Heart left ventricle (tissue), 16 donors: Measurements from ENCODE around the gene LAMC1. TPM values are rescaled to one million over a fixed set of nuclear protein-coding genes. Genes with fewer than 3 reads are reported as not detected.

Experiments used
- ATAC-seq, 4 donors: fragments of 200-7000 bp; cut with Tn5 transposase; one replicate each; pipeline ENCODE4 v1.9.1; 2020 to 2022; ENCODE audit warnings: moderate library complexity in 4 of 4, mild to moderate bottlenecking in 3 of 4, moderate number of reproducible peaks in 1 of 4
- DNase-seq, 5 donors: peaks; one replicate each; pipeline ENCODE4 v3.0.0-alpha.2; 2020
- H3K27ac ChIP-seq, 12 donors: fragments of 200-600 bp; sonication (generic) in 4 of 12; one replicate each; pipeline versions ENCODE4 v1.5.0 to v1.8.0; 2016 to 2022; ENCODE audit warnings: mild to moderate bottlenecking in 2 of 12
- H3K27me3 ChIP-seq, 9 donors: fragments of 200-600 bp; sonication (generic) in 2 of 9; one replicate each; pipeline versions ENCODE4 v1.5.1 to v1.8.0; 2016 to 2022; ENCODE audit warnings: mild to moderate bottlenecking in 3 of 9
- H3K36me3 ChIP-seq, 9 donors: fragments of 200-600 bp; sonication (generic) in 2 of 9; one replicate each; pipeline versions ENCODE4 v1.5.0 to v1.8.0; 2018 to 2022; ENCODE audit warnings: mild to moderate bottlenecking in 2 of 9
- H3K4me1 ChIP-seq, 12 donors: fragments of 200-600 bp; sonication (generic) in 4 of 12; one replicate each; pipeline versions ENCODE4 v1.5.0 to v1.8.0; 2016 to 2022; ENCODE audit warnings: mild to moderate bottlenecking in 3 of 12
- H3K4me3 ChIP-seq, 12 donors: fragments of 200-600 bp; sonication (generic) in 4 of 12; one replicate each; pipeline versions ENCODE4 v1.5.0 to v1.8.0; 2017 to 2022; ENCODE audit warnings: mild to moderate bottlenecking in 9 of 12, moderate library complexity in 4 of 12
- H3K9me3 ChIP-seq, 12 donors: fragments of 200-600 bp; sonication (generic) in 4 of 12; one replicate each; pipeline versions ENCODE4 v1.5.0 to v1.8.0; 2016 to 2022; ENCODE audit warnings: mild to moderate bottlenecking in 1 of 12
- POLR2A ChIP-seq, 2 donors: fragments of 450-650 bp; IDR thresholded peaks; one replicate each; pipeline ENCODE4 v1.6.1; 2017; ENCODE audit warnings: antibody characterized with exemption in 2 of 2, mild to moderate bottlenecking in 2 of 2, moderate library complexity in 2 of 2
- WGBS, 4 donors: extraction: QIAGEN DNeasy Blood & Tissue Kit in 2 of 4; methylation state at CpG; one replicate each; pipeline versions ENCODE4 v1.1.5 to v1.1.7; 2013 to 2018; 5-methylcytosine and 5-hydroxymethylcytosine counted together
- intact Hi-C, 10 donors: fragments of 100-400 bp; cut with DNase I; formaldehyde crosslinking; loops; one replicate each; pipeline versions ENCODE4 v1.11.1 to v1.14.2; 2022
- polyA plus RNA-seq, 2 donors: library from polyadenylated mRNA; stranded (reverse); fragments of 200-250 nt; gene quantifications; one replicate each; pipeline ENCODE4 v1.2.3, GENCODE V29; 2013
- total RNA-seq, 9 donors: library from RNA; depleted of rRNA in 2 of 9; stranded (reverse); fragments of >200 nt in 2 of 9; fragmentation: NEBNext Ultra II Directional in 3 of 9; extraction: Animal tissue kit (Norgen Biotek cat#: 25700) in 3 of 9; gene quantifications; one replicate each; pipeline versions ENCODE4 v1.1.0 to v1.2.4, GENCODE V29; 2016 to 2023
- TF ChIP-seq, protein P1 (sequence below), 12 donors: fragments of 200-600 bp; sonication (generic) in 4 of 12; IDR thresholded peaks; one replicate each; pipeline versions ENCODE4 v1.5.0 to v1.8.0; 2018 to 2022; ENCODE audit warnings: antibody characterized with exemption in 12 of 12, mild to moderate bottlenecking in 5 of 12
- donor health status: ischemic (EF 13 %, LVEDD 7.1; RV severe dilation, severe dysfunction).
- donor health status: healthy with polysubstance abuse.
- donor health status: DM: no; HTN: yes; CAD: no.
- donor health status: DM: no; HTN: no; CAD: no.
- donor health status: ischemic (EF 25% LVEDD 6.9; RV normal size, moderate dysfunction).
- donor health status: ischemic (EF 25% LVEDD 5.7; RV mildly dilated, moderate dysfunction).
- donor health status: healthy.
- donor health status: DM: yes; HTN: yes; CAD: no.
- donor health status: ischemic (EF 35%, LVEDD 5.7; RV mildly dilated, moderate dysfunction).
- donor health status: nonischemic (EF 11% LVEDD 7.7; RV severe dilation, severe dysfunction).
- donor health status: DM: yes; HTN: yes; CAD: no.
- donor health status: PGD.
- donor health status: ischemic (EF 29% LVEDD 5.4; RV normal size, mild dysfunction).
- donor health status: nonischemic (EF 23%, LVEDD 6.1; RV moderate dilation, normal function).

LAMC1 gene
- total and polyA plus RNA-seq, 11 donors = 22.9 to 226 (median 119) TPM

DNA sequence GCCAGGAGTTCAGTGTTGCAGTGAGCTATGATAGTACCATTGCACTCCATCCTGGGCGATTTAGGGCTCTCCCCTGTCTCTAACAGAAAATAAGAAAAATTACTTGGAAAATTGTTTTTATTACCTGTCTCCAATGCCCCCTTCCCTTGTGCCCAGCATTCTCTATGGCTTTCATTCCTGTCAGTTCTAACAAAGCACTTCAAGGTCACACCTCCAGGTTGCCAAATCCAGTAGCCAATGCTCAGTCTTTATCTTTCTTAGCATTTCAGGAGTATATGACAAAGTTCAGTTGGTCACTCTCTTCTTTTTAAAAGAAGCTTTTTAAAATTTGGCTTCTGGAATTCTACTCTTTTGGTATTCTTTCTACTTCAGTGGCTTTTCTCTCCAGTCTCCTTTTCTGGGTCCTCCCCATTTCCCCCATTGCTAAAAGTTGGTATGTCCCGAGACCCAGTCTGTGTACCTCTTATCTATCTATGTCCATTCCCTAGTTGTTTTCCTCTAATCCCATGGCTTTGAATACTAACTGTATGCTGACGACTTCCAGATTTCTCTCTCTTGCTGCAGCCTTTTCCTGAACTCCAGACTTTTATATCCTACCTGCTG is 69.9 kb downstream of the LAMC1 start:
- intact Hi-C loops = no loop called here
- H3K36me3 ChIP-seq = no peaks in the 10 kb centered on the region
- H3K4me3 ChIP-seq = no peak overlapping the region
- no peak for ATAC-seq
- H3K9me3 ChIP-seq = no peaks in the 10 kb centered on the region
- H3K27me3 ChIP-seq = no peaks in the 10 kb centered on the region
- WGBS, 4 donors = 73 to 91% (median 81%) methylated on average over 3 of the region's 3 CpGs
- H3K27ac ChIP-seq = peak overlapping the region in 3 of 12 donors; percentile 14 to 53 (median 16)
- peaks cover 0 to 91% (median 64%) of the 10 kb centered on the region in 12 donors for H3K4me1 ChIP-seq
- DNase-seq = no peak
- TF ChIP-seq, protein P1, sequence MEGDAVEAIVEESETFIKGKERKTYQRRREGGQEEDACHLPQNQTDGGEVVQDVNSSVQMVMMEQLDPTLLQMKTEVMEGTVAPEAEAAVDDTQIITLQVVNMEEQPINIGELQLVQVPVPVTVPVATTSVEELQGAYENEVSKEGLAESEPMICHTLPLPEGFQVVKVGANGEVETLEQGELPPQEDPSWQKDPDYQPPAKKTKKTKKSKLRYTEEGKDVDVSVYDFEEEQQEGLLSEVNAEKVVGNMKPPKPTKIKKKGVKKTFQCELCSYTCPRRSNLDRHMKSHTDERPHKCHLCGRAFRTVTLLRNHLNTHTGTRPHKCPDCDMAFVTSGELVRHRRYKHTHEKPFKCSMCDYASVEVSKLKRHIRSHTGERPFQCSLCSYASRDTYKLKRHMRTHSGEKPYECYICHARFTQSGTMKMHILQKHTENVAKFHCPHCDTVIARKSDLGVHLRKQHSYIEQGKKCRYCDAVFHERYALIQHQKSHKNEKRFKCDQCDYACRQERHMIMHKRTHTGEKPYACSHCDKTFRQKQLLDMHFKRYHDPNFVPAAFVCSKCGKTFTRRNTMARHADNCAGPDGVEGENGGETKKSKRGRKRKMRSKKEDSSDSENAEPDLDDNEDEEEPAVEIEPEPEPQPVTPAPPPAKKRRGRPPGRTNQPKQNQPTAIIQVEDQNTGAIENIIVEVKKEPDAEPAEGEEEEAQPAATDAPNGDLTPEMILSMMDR (IDR thresholded peaks at IDR 0.05) = no peak
- no peak for TF ChIP-seq POLR2A (IDR thresholded peaks at IDR 0.05)

DNA sequence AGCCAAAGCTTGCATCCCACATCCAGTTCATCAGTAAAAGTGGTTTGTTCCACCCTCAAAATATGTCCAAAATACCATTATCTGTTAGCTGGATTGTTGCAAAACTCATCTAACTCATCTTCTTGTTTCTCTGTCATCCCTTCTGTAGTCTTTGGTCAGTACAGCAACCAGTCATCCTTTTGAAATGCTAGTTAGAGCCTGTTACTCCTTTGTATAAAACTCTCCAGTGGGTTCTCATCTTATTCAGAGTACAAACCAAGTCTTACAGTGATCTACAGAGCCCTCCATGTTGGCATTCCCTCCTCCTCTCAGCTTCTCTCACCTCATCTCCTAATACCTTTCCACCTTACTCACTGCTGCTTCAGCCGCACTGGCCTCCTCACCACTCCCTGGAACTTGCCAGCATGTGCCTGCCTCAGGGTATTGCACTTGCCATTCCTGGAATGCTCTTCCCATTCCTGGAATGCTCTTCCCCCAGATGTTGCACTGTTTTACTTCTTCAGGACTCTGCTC is 70.6 kb downstream of the LAMC1 start:
- no peak for ATAC-seq

DNA sequence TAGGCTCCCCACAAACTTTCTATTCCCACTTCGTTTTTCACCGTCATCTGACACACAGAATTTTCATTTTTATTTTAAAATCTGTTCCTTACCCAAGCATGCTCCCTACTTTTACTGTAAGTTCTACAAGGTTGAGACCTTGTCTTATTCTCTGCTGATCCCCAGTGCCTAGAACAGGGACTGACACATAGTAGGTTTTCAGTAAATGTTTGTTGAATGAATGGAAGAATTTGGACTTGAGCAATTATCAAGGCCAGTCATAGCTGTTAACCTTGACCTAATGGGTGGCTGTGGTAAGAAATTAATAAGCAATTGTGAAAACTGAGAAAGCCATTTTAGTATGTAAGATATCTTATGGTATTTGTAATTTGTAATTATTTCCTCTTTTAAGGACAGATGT is 71.1 kb downstream of the LAMC1 start:
- Histone ChIP-seq H3K4me1 (peaks cover 0 to 91% (median 66%) of the 10 kb centered on the region in 12 donors), H3K27me3 (no peaks in the 10 kb centered on the region), H3K27ac (no peak overlapping the region), H3K36me3 (no peaks in the 10 kb centered on the region), H3K9me3 (no peaks in the 10 kb centered on the region), H3K4me3 (no peak overlapping the region)
- ATAC-seq = no peak
- DNase-seq = no peak
- intact Hi-C loops = no loop called here
- WGBS, 4 donors = 37 to 71% (median 54%) methylated on average over 2 of the region's 2 CpGs
- TF ChIP-seq POLR2A (IDR thresholded peaks at IDR 0.05) = no peak
- TF ChIP-seq, protein P1 (IDR thresholded peaks at IDR 0.05) = no peak

More for the DNA sequence above, 70.6 kb downstream of the LAMC1 start:
- DNase-seq = no peak
- Histone ChIP-seq H3K4me3 (no peak overlapping the region), H3K27ac (peak overlapping the region in 1 of 12 donors; percentile 53), H3K4me1 (peaks cover 0 to 91% (median 63%) of the 10 kb centered on the region in 12 donors), H3K9me3 (no peaks in the 10 kb centered on the region), H3K27me3 (no peaks in the 10 kb centered on the region), H3K36me3 (no peaks in the 10 kb centered on the region)
- TF ChIP-seq, protein P1 (IDR thresholded peaks at IDR 0.05) = no peak
- TF ChIP-seq POLR2A (IDR thresholded peaks at IDR 0.05) = no peak
- 75 to 92% (median 80%) methylated on average over 1 of the region's 1 CpG for WGBS, 4 donors
- intact Hi-C loops = no loop called here

DNA sequence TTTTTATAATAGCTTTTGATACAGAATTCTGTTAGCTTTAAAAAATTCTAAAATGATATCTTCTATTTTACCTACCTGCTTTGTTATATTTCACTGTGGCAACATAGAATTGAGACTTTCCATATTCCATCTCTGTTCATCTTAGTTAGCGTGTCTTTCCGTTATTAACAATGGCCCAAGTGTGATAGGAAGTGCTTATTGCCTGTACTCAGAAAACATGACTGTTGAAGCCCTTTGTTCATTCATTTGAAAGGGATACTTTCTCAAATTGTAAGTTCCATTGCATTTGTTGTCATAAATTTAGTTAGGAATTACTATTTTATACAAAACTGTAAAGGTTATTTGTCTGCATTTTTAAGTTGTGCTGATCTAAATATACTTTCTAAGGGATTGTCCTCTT is 73.1 kb downstream of the LAMC1 start:
- TF ChIP-seq, protein P1 (IDR thresholded peaks at IDR 0.05) = no peak
- no peak for TF ChIP-seq POLR2A (IDR thresholded peaks at IDR 0.05)
- peaks cover 0 to 5% (median 0%) of the 10 kb centered on the region in 9 donors for H3K36me3 ChIP-seq
- ATAC-seq (no peak), DNase-seq (no peak)
- H3K9me3 ChIP-seq = no peaks in the 10 kb centered on the region
- peaks cover 0 to 89% (median 66%) of the 10 kb centered on the region in 12 donors for H3K4me1 ChIP-seq
- no peak overlapping the region for H3K4me3 ChIP-seq
- 60 to 72% (median 62%) methylated on average over 2 of the region's 2 CpGs for WGBS, 4 donors
- H3K27me3 ChIP-seq = no peaks in the 10 kb centered on the region
- H3K27ac ChIP-seq = peak overlapping the region in 10 of 12 donors; percentile 11 to 66 (median 40)
- intact Hi-C loops = loop anchor here in 2 of 10 donors (5.0 kb wide), 1 partner anchor 74 kb away; the partner anchor contains the start of gene LAMC1 (in 2 of the 2)
